CD14-positive monocyte (primary cell): ENCODE measurements around the gene GOLM1. TPM values are rescaled to one million over a fixed set of nuclear protein-coding genes. Genes with fewer than 3 reads are reported as not detected.
"Not testable (repeated sequence)": the region's sequence is repeated elsewhere in the genome, so short reads cannot be mapped to it uniquely, and the experiment has no call there.

Source experiments
- DNase-seq, 3 donors: peaks; one replicate each; pipeline ENCODE4 v3.0.0-alpha.2; 2011 to 2022
- H2AFZ ChIP-seq: 2 replicates; pipeline ENCODE4 v1.6.0; 2012; ENCODE audit warnings: mild to moderate bottlenecking, low read depth, low read length, inconsistent platforms; ENCODE audit not compliant: insufficient read depth, poor library complexity, severe bottlenecking
- H3K27ac ChIP-seq, 2 donors: 1 replicate in 1 of 2; 2 replicates in 1 of 2; pipeline ENCODE4 v1.5.1; 2012 to 2013; ENCODE audit warnings: low read length in 2 of 2, control low read depth in 1 of 2, inconsistent platforms in 1 of 2, low read depth in 1 of 2, mild to moderate bottlenecking in 1 of 2
- H3K27me3 ChIP-seq, 2 donors: one replicate each; pipeline versions ENCODE4 v1.6.0 to v1.6.1; 2011 to 2013; ENCODE audit warnings: low read length in 2 of 2; ENCODE audit not compliant: control insufficient read depth in 2 of 2, insufficient read depth in 2 of 2
- H3K36me3 ChIP-seq, 2 donors: replicated peaks in 1 of 2; 1 replicate in 1 of 2; 2 replicates in 1 of 2; pipeline versions ENCODE4 v1.5.1 to v1.6.1; 2012 to 2013; ENCODE audit warnings: low read length in 2 of 2, control low read depth in 1 of 2, inconsistent platforms in 1 of 2, mild to moderate bottlenecking in 1 of 2; ENCODE audit not compliant: insufficient read depth in 2 of 2, control insufficient read depth in 1 of 2
- H3K4me1 ChIP-seq, 2 donors: 1 replicate in 1 of 2; 2 replicates in 1 of 2; pipeline versions ENCODE4 v1.5.1 to v1.6.1; 2012 to 2013; ENCODE audit warnings: low read length in 2 of 2, control low read depth in 1 of 2, inconsistent platforms in 1 of 2, mild to moderate bottlenecking in 1 of 2, moderate library complexity in 1 of 2; ENCODE audit not compliant: insufficient read depth in 2 of 2, control insufficient read depth in 1 of 2
- H3K4me2 ChIP-seq: replicated peaks from 2 replicates; pipeline ENCODE3; 2012; ENCODE audit warnings: low read length, moderate library complexity, mild to moderate bottlenecking; ENCODE audit not compliant: poor library complexity, severe bottlenecking; ENCODE audit errors: extremely low read depth
- H3K4me3 ChIP-seq, 3 experiments: fragments of 200-600 bp in 1 of 3; sonication (generic) in 1 of 3; replicated peaks in 1 of 3; 1 replicate in 2 of 3; 2 replicates in 1 of 3; pipeline ENCODE4 v1.5.1; 2011 to 2013; ENCODE audit warnings: low read length in 3 of 3, mild to moderate bottlenecking in 3 of 3, control low read depth in 2 of 3, low read depth in 2 of 3, inconsistent platforms in 1 of 3, moderate library complexity in 1 of 3
- H3K79me2 ChIP-seq: 2 replicates; pipeline ENCODE4 v1.6.0; 2012; ENCODE audit warnings: mild to moderate bottlenecking, control low read depth, inconsistent platforms, low read length, moderate library complexity; ENCODE audit not compliant: insufficient read depth
- H3K9ac ChIP-seq: 2 replicates; pipeline ENCODE4 v1.6.0; 2017; ENCODE audit warnings: low read length, mild to moderate bottlenecking; ENCODE audit not compliant: insufficient read depth, poor library complexity, severe bottlenecking
- H3K9me3 ChIP-seq, 2 donors: replicated peaks in 1 of 2; 1 replicate in 1 of 2; 2 replicates in 1 of 2; pipeline versions ENCODE4 v1.5.1 to v1.6.1; 2012 to 2013; ENCODE audit warnings: low read length in 2 of 2, control low read depth in 1 of 2; ENCODE audit not compliant: control insufficient read depth in 1 of 2, insufficient read depth in 1 of 2
- H4K20me1 ChIP-seq: 2 replicates; pipeline ENCODE4 v1.6.0; 2012; ENCODE audit warnings: mild to moderate bottlenecking, low read length, control low read depth, moderate library complexity; ENCODE audit not compliant: insufficient read depth
- H3K27ac Mint-ChIP-seq, 7 donors: one replicate each; pipeline ENCODE4 v1.8.0; 2020; ENCODE audit warnings: mild to moderate bottlenecking in 7 of 7, mixed read lengths in 7 of 7, moderate library complexity in 6 of 7, inconsistent platforms in 2 of 7
- H3K27me3 Mint-ChIP-seq, 3 donors: one replicate each; pipeline ENCODE4 v1.8.0; 2021 to 2022; ENCODE audit warnings: low read depth in 3 of 3, mild to moderate bottlenecking in 3 of 3, mixed read lengths in 3 of 3, moderate library complexity in 3 of 3, inconsistent platforms in 1 of 3
- H3K36me3 Mint-ChIP-seq, 2 donors: one replicate each; pipeline ENCODE4 v1.8.0; 2020; ENCODE audit warnings: mixed read lengths in 2 of 2, inconsistent platforms in 1 of 2, mild to moderate bottlenecking in 1 of 2
- H3K4me1 Mint-ChIP-seq: one replicate; pipeline ENCODE4 v1.8.0; 2020; ENCODE audit warnings: mild to moderate bottlenecking, mixed read lengths
- H3K4me3 Mint-ChIP-seq, 2 donors: one replicate each; pipeline ENCODE4 v1.8.0; 2020; ENCODE audit warnings: mild to moderate bottlenecking in 2 of 2, mixed read lengths in 2 of 2, moderate library complexity in 1 of 2
- H3K9me3 Mint-ChIP-seq, 7 donors: one replicate each; pipeline ENCODE4 v1.8.0; 2020 to 2022; ENCODE audit warnings: mixed read lengths in 7 of 7, mild to moderate bottlenecking in 6 of 7, moderate library complexity in 6 of 7, inconsistent platforms in 2 of 7
- WGBS: methylation state at CpG from one replicate; pipeline ENCODE4 v1.1.5; 2013; ENCODE audit warnings: missing lambda C conversion rate; ENCODE audit not compliant: insufficient coverage; 5-methylcytosine and 5-hydroxymethylcytosine counted together
- intact Hi-C, 2 donors: fragments of 100-400 bp; cut with micrococcal nuclease; formaldehyde crosslinking; loops; one replicate each; pipeline versions ENCODE4 v1.15.0 to v1.15.1; 2023
- polyA minus RNA-seq: library from RNA; depleted of rRNA, polyadenylated mRNA; stranded (reverse); fragments of >200 nt; gene quantifications from 2 replicates; pipeline ENCODE4 v1.2.3, GENCODE V29; 2012
- polyA plus RNA-seq, 3 donors: library from polyadenylated mRNA; depleted of rRNA in 1 of 3; unstranded in 2 of 3; stranded (reverse) in 1 of 3; fragments of 300-500 nt in 2 of 3; fragments of >200 nt in 1 of 3; fragmentation: Illumina TruSeq in 2 of 3; gene quantifications; 1 replicate in 2 of 3; 2 replicates in 1 of 3; pipeline ENCODE4 v1.2.3, GENCODE V29; 2012 to 2021
- total RNA-seq, 12 experiments: library from RNA in 1 of 12; stranded (reverse) in 1 of 12; fragments of 120-200 nt in 1 of 12; gene quantifications; one replicate each; pipeline ENCODE4 v1.2.4 and lab custom pipeline; 2013 to 2026; ENCODE audit warnings: mixed read lengths in 6 of 12, inconsistent platforms in 1 of 12
- TF ChIP-seq, protein P1 (sequence below): fragments of 200-600 bp; IDR thresholded peaks from one replicate; pipeline ENCODE4 v1.8.0; 2022; ENCODE audit warnings: antibody characterized with exemption, mild to moderate bottlenecking

Gene GOLM1, protein sequence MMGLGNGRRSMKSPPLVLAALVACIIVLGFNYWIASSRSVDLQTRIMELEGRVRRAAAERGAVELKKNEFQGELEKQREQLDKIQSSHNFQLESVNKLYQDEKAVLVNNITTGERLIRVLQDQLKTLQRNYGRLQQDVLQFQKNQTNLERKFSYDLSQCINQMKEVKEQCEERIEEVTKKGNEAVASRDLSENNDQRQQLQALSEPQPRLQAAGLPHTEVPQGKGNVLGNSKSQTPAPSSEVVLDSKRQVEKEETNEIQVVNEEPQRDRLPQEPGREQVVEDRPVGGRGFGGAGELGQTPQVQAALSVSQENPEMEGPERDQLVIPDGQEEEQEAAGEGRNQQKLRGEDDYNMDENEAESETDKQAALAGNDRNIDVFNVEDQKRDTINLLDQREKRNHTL
- total RNA-seq (2013), result 16.2 TPM
- polyA plus RNA-seq (10 to 100 TPM; 10.4 to 27.5 (median 12.9) TPM), polyA minus RNA-seq (4.8 and 9.5 TPM in 2 replicates), total RNA-seq (lab: John Stamatoyannopoulos, UW) (2.1 to 46.4 (median 26.7) reads per million in 11 experiments)

DNA sequence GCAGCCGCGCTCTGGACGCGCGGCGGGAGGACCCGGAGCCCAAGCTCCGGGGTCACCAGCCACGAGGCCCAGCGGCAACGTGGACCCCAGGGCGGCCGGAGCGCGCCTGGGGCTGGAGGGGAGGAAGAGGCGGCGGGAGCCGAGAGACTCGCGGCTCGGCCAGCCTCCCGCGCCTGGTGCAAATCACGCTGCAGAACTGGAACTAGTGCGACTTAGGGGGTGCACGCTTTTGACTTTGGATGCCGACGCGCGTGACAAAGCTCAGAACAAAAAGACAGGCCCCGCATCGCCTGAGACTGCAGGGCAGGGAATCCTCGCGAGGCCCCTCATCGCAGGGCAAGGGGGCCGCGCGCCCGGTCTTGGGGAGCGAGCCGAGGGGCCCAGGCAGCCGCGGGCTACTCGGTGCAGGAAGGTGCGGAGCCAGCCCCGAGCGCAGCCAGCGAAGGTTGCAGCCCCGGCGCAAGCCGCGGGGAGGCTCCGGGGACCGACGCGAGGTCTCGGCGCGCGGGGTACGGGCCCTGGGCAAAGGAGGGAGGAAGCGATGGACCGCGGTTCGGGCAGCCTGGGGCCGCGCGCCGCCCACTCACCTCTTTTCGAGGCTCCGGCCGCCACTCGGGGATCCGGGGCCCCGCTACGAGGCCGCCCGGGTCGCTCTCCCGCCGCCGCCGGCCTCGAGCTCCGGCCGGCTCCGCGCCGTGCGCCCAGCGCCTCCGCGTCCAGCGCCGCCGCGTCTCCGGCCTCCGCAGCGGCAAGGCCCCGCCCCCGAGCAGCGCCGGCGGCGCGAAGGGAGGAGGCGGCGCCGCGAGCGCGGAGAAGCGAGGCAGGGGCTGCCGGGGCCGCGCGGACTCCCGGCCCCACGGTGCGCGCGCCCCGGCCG, at the start of gene GOLM1:
Gene GOLM1, minus strand, starts transcription at position 735 of the 877 bp plus-strand sequence. CDS start 20,238 bp downstream, outside the sequence.
- WGBS, result under 1% methylated on average over 125 of the region's 125 CpGs
- peaks cover 8 to 11% of the 10 kb centered on the region in 2 donors for H3K36me3 Mint-ChIP-seq
- Histone ChIP-seq H3K27me3 (peaks cover 20 to 42% of the 10 kb centered on the region in 2 donors), H3K79me2 (peaks cover 4% of the 10 kb centered on the region), H4K20me1 (no peaks in the 10 kb centered on the region), H2AFZ (peak within 1 kb of the TSS; percentile 87), H3K4me1 (peaks cover 22 to 36% of the 10 kb centered on the region in 2 donors), H3K4me2 (peak within 1 kb of the TSS; percentile 95), H3K9me3 (no peaks in the 10 kb centered on the region), H3K9ac (peak within 1 kb of the TSS; percentile 67), H3K36me3 (no peaks in the 10 kb centered on the region), H3K4me3 (peak within 1 kb of the TSS; percentile 59 to 85 (median 71)), H3K27ac (no peak within 1 kb of the TSS)
- intact Hi-C loops, result no loop called here
- DNase-seq, result peak; percentile 27 to 42 (median 39)
- TF ChIP-seq, protein P1, sequence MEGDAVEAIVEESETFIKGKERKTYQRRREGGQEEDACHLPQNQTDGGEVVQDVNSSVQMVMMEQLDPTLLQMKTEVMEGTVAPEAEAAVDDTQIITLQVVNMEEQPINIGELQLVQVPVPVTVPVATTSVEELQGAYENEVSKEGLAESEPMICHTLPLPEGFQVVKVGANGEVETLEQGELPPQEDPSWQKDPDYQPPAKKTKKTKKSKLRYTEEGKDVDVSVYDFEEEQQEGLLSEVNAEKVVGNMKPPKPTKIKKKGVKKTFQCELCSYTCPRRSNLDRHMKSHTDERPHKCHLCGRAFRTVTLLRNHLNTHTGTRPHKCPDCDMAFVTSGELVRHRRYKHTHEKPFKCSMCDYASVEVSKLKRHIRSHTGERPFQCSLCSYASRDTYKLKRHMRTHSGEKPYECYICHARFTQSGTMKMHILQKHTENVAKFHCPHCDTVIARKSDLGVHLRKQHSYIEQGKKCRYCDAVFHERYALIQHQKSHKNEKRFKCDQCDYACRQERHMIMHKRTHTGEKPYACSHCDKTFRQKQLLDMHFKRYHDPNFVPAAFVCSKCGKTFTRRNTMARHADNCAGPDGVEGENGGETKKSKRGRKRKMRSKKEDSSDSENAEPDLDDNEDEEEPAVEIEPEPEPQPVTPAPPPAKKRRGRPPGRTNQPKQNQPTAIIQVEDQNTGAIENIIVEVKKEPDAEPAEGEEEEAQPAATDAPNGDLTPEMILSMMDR, result peak; percentile 25
- peak within 1 kb of the TSS in 6 of 7 donors; percentile 16 to 85 (median 76) for H3K27ac Mint-ChIP-seq
- H3K27me3 Mint-ChIP-seq, result peaks cover 10 to 42% (median 35%) of the 10 kb centered on the region in 3 donors
- peaks cover 31% of the 10 kb centered on the region for H3K4me1 Mint-ChIP-seq
- peak within 1 kb of the TSS; percentile 95 to 98 for H3K4me3 Mint-ChIP-seq
- peaks cover 0 to 9% (median 0%) of the 10 kb centered on the region in 7 donors for H3K9me3 Mint-ChIP-seq

DNA sequence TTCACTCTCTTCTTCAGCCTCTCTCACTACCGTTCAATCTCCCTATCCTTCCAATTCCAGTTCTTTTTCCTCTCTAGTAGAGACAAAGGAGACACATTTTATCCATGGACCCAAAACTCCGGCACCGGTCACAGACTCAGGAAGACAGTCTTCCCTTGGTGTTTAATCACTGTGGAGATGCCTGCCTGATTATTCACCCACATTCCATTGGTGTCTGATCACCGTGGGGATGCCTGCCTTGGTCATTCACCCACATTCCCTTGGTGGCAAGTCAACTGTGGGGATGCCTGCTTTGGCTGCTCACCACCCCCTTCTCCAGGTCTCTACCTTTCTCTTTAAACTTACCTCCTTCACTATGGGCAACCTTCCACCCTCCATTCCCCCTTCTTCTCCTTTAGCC, 47.3 kb upstream of the GOLM1 start:
- H3K27me3 Mint-ChIP-seq, intact Hi-C loops, H3K4me1 Mint-ChIP-seq, DNase-seq, H3K4me3 Mint-ChIP-seq, H3K36me3 Mint-ChIP-seq, H3K4me1 ChIP-seq, H3K4me2 ChIP-seq, H3K27ac Mint-ChIP-seq, H3K4me3 ChIP-seq, H3K27ac ChIP-seq, H3K36me3 ChIP-seq, H3K9ac ChIP-seq, H4K20me1 ChIP-seq, H3K79me2 ChIP-seq, H3K27me3 ChIP-seq, H2AFZ ChIP-seq: not testable (repeated sequence)
- peaks cover 23 to 44% (median 30%) of the 10 kb centered on the region in 7 donors for H3K9me3 Mint-ChIP-seq
- H3K9me3 ChIP-seq, result peaks cover 12 to 22% of the 10 kb centered on the region in 2 donors
- WGBS, result 96% methylated on average over 3 of the region's 4 CpGs

DNA sequence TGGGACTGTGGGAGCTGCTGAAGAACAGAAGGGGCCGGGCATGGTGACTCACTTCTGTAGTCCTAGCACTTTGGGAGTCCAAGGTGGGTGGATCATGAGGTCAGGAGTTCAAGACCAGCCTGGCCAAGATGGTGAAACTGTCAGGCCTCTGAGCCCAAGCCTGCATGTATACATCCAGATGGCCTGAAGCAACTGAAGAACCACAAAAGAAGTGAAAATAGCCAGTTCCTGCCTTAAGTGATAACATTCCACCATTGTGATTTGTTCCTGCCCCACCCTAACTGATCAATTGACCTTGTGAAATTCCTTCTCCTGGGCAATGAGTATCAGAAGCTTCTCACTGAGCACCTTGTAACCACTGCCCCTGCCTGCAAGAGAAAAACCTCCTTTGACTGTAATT, 46.6 kb upstream of the GOLM1 start:
- H3K4me3 ChIP-seq, intact Hi-C loops, H3K79me2 ChIP-seq, H3K4me1 ChIP-seq, H4K20me1 ChIP-seq, H3K36me3 ChIP-seq, H3K9ac ChIP-seq, H3K27ac ChIP-seq, H3K4me2 ChIP-seq, H2AFZ ChIP-seq, H3K27me3 Mint-ChIP-seq, DNase-seq, H3K36me3 Mint-ChIP-seq, H3K4me3 Mint-ChIP-seq, H3K27me3 ChIP-seq, H3K4me1 Mint-ChIP-seq, H3K27ac Mint-ChIP-seq: not testable (repeated sequence)
- peaks cover 23 to 44% (median 30%) of the 10 kb centered on the region in 7 donors for H3K9me3 Mint-ChIP-seq
- 88% methylated on average over 1 of the region's 1 CpG for WGBS
- peaks cover 12 to 22% of the 10 kb centered on the region in 2 donors for H3K9me3 ChIP-seq
